Activated CD4-positive, CD25-positive, alpha-beta regulatory T cell treated with anti-CD3 and anti-CD28 coated beads, Interleukin-2, amount 50 U/mL, for 24 hours (primary cell): ENCODE measurements around the gene RCN2.

Experiments used
- ATAC-seq, 2 donors: fragments of 150-1000 bp; cut with Tn5 transposase; one replicate each; pipeline ENCODE4 v1.10.0; 2021; ENCODE audit warnings: mild to moderate bottlenecking in 1 of 2, moderate library complexity in 1 of 2

RCN2 gene

DNA sequence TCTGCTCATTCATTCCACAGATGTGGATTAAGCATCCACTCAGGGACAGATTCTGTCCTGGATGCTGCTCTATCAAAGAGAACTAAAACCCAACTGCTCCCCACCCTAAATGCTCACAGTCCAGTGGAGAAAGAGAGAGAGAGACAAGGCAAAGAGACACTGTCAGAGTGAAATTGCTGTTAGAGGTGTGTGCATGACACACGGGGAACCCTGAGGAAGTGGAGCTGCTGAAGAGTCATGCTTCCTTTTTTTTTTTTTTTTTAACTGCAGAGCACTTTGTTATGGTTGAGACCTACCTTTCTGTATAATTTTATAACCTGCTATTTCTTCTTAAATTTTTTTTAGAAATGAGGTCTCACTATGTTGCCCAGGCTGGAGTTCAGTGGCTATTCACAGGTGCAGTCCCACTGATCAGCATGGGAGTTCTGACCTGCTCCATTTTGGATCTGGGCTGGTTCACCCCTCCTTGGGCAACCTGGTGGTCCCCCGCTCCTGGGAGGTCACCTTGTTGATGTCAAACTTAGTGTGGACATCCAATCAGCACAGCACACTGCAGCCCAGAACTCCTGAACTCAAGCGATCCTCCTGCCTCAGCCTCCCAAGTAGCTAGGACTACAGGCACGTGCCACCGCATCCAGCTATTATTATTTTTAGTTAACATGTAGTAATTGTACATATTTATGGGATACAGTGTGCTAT is 45.2 kb downstream of the RCN2 start:
- ATAC-seq = peak; percentile 69 to 77

DNA sequence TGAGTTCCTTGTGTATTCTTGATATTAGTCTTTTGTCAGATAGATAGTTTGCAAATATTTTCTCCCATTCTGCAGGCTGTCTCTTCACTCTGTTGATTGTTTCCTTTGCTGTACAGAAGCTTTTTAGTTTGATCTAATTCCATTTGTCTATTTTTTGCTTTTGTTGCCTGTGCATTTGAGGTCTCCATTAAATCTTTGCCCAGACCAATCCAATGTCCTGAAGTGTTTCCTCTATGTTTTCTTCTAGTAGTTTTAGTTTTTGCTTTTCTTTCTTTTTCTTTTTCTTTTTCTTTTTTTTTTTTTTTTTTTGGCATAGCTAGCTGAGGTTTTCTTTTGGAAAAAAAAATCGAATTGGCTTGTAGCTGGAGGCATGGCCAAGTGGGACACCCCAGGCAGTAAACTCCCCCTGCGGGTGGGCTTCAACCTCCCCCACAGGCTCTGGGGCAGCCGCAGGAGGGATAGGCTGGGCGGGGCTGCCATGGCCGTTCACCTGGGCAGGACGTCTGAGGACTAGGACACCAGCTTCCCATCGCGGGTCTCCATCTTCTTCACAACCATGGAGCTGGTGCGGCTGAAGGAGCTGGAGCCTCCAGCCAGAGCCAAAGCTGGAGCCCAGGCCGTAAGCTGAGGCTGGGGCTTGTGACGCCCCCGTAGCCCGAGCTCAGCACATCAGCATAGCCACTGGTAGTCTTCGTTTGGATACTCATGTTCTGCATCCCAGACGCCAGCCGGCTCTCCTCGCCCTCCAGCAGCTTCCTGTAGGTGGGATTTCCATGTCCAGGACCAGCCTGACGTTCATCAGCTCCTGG is 47.2 kb downstream of the RCN2 start:
- ATAC-seq = no peak

- ATAC-seq = no peak
These were observed 47.9 kb downstream of the RCN2 start for GRCh38 chr15:76979331-76979925.

GRCh38 chr15:76979996-76980520 is 48.5 kb downstream of the RCN2 start:
- ATAC-seq = no peak

- ATAC-seq = no peak
These were observed 50.8 kb downstream of the RCN2 start for GRCh38 chr15:76982356-76982755.

- no peak for ATAC-seq
These were observed 51.2 kb downstream of the RCN2 start for GRCh38 chr15:76982756-76983155.

DNA sequence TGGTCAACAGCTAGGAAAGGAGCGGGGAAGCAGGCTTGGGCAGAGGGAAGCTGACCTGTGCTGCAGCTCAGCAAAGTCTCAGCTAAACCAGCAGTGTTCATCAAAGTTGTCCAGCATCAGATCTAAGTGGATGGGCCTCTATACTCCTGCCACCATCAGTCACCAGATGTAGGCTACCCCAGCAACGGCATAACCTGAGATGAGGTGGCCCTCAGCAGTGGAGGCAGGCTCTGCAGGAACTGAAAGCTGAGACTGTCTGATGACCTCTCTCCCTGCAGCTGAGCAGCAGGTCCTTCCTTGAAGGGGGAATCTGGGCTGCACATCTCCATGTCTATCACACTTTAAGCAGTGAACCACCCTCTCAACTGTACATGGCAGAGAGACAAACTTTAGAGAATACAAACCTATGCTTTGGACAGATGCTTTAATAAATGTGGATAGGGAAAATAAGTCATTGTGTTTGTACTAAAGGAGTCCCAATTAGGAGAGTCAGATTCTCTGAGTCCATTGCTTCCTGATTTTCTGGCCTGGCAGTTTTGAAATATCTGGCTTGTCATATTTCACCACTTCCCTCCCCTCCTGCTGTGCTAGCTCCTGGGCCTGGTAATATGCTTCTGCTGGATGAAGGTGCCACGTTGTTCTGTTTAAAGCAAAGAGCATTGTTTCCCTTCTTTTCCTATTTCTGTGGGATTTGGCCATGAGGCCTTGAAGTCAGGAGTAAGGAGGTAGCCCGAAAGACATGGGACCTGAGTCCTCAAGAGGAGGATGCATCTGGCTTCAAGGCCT is 52.2 kb downstream of the RCN2 start:
- ATAC-seq = no peak

- ATAC-seq = no peak
These were observed 55.2 kb downstream of the RCN2 start for GRCh38 chr15:76986743-76987142.

DNA sequence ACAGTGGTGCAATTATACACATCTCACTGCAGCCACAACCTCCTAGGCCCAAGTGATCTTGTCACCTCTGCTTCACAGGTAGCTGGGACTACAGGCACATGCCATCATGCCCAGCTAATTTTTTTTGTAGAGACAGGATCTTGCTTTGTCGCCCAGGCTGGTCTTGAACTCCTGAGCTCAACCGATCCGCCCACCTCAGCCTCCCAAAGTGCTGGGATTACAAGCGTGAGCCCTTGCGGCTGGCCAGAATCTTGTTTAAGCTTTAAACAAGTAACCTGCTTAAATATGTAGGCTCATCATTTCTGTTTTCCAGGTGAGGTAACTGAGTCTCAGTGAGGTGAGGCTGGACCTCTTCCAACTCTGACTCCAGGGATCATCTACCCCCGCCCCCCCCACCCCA is 55.7 kb downstream of the RCN2 start:
- no peak for ATAC-seq

GRCh38 chr15:76987896-76988860 is 56.6 kb downstream of the RCN2 start:
- peak; percentile 90 to 93 for ATAC-seq

DNA sequence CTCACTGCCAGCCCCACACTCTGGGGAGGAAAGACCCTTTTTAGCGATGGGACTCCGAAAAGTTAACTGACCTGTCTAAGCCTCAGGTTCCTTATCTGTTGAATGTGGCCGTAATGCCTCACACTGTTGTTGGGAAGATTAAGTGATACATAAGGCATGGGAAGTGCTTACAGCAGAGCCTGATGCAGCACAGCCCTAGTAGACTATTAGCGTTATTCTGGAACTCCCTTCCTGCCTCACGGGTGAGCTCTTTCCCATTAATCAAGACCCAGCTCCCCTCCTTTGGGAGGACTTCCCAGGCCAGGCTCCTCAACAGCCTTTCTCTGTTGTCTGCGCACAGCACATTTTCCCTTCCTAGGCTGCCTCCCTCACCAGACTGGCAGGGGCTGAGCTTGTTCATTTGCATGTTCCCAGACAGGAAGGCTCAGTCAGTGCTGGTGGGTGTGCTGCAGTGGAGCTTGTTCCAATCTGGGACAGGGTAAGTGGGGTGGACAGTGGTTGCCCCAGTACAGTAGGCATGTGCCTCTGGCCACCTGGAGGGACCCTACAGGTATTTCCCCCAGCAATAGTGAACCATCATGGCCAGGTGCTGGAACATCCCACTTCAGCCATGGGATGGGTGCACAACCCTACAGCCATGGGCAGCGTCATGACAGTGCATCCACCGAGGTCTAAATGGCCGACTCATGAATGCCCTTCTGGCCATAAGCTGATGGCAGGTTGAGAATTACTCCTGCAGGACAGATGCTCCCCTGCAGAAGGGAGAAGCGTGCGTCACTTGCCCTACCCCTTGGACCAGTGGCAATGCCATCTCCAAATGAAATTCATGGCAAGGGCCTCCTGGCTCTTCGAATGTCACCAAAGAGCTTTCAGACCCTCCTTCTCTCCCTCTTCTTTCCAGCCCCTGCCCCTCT is 57.6 kb downstream of the RCN2 start:
- no peak for ATAC-seq

GRCh38 chr15:76991048-76991447 is 59.5 kb downstream of the RCN2 start:
- ATAC-seq = no peak

DNA sequence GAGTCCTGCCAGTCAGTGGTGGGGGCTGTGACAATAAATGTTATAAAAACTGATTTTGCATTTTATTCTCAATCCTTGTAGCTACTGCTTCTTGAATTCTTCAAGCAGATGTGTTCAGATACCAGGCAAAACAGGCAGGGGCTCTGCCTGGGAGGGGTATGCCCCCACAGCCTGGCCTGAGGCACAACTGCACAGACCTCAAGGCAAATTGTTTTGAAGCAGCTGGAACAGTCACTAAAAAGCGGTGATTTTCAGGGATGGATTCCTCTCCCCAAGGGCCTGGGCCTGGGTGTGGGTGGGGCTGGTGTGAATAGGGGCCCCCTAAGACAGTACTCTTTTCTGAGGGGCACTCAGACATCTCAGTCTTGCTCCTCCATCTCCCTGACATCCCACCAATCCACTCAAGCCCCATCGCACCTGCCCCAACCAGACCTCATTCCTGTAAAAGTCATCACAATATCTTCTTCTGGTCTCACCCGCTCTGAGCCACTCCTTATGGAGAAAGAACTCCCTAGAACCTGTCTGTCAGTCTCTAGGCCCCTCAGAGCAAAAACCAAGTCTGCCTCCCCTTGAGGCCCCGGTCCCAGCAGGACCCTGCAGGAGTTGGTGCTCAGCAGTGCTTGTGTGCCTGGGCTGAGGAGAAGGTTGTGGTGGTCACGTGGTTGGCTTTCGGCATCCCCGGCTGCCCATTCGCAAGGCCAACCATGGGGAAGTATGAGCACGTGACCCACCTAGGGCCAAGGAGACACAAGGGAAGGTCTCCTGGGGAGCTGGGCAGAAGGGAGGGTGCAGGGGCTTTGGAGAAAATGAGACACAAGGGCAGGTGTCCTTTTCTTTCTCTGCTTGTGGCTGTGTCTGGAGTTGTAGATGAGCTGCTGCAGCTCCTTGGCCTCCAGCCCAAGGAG is 60.4 kb downstream of the RCN2 start:
- ATAC-seq = no peak

GRCh38 chr15:76993114-76993725 is 61.7 kb downstream of the RCN2 start:
- ATAC-seq = no peak

DNA sequence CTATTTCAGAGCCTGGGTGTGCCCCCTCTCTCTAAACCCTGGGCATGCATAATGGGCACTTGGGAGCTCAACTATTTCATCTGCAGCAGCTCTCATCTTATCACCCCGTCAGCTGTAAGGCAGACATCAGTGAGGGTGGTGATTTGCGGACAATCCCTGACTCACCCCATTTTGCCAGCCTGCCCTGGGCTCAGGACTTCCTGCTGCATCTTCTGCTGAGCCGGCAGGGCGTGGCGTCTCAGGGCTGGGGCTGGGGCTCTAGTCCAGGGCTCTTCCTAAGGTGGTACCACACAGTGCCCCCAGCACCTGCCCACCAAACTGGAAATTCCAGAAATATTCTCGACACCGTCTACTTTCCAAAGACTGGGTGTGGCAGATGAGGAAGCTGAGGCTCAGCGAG is 62.5 kb downstream of the RCN2 start:
- ATAC-seq = peak; percentile 61 to 70

- peak; percentile 6 to 7 for ATAC-seq
These were observed 62.9 kb downstream of the RCN2 start for GRCh38 chr15:76994496-76994895.

GRCh38 chr15:76994971-76995945 is 63.7 kb downstream of the RCN2 start, which contains the start of gene PSTPIP1:
Gene PSTPIP1 (plus strand): TSS chr15:76995126. CDS start chr15:76995574, 448 bp downstream.
- peak; percentile 63 to 64 for ATAC-seq
